Measurements from ENCODE around the gene LAMA3. TPM values are rescaled to one million over a fixed set of nuclear protein-coding genes. Genes with fewer than 3 reads are reported as not detected.

Gene LAMA3
- total RNA-seq, 4 donors from 2014 or later: 14.9 to 81.4 (median 69.3) TPM

DNA sequence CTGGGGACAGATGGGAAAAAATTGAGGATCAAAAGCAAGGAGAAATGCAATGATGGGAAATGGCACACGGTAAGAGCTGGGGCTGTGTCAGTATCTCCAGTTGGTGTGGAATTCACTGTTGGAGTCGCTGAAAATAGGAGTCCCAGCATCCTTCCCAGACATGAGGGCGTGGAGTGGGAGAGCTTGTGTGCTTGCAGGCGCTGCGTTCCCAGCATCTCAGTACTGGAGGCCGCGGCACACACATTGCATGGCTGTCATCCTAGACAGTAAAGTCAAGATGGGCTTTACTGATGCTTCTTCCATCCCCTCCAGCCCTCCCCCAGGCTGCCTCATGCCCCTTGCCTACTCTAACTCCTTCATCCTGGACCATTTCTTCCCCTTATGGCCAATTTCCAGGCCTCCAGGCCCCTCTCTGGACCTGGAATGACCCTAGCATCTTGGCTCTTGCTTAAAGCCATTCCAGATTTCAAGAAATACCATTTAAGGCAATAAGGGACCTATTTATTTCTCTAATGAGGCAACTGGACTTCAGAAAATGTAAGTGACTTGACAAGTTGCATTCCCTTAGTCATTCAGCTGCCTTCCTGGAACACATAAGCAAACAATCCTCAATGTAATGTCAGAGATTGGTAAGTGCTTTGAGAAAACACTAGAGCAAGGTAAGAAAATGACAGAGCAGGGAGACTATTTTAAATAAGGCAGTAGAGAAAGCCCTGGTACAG lies 254.8 kb downstream of the LAMA3 start:
- no peak for DNase-seq
- H3K27ac ChIP-seq: peak overlapping the region in 1 of 4 donors; percentile 35
- TF ChIP-seq, protein P1, sequence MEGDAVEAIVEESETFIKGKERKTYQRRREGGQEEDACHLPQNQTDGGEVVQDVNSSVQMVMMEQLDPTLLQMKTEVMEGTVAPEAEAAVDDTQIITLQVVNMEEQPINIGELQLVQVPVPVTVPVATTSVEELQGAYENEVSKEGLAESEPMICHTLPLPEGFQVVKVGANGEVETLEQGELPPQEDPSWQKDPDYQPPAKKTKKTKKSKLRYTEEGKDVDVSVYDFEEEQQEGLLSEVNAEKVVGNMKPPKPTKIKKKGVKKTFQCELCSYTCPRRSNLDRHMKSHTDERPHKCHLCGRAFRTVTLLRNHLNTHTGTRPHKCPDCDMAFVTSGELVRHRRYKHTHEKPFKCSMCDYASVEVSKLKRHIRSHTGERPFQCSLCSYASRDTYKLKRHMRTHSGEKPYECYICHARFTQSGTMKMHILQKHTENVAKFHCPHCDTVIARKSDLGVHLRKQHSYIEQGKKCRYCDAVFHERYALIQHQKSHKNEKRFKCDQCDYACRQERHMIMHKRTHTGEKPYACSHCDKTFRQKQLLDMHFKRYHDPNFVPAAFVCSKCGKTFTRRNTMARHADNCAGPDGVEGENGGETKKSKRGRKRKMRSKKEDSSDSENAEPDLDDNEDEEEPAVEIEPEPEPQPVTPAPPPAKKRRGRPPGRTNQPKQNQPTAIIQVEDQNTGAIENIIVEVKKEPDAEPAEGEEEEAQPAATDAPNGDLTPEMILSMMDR (IDR thresholded peaks at IDR 0.05): no peak
- no peak for TF ChIP-seq POLR2A (IDR thresholded peaks at IDR 0.05)
- H3K36me3 ChIP-seq: peaks cover 0 to 12% (median 0%) of the 10 kb centered on the region in 3 donors
- H3K4me1 ChIP-seq: no peaks in the 10 kb centered on the region
- no peak overlapping the region for H3K4me3 ChIP-seq
- no peaks in the 10 kb centered on the region for H3K27me3 ChIP-seq
- H3K9me3 ChIP-seq: no peaks in the 10 kb centered on the region

DNA sequence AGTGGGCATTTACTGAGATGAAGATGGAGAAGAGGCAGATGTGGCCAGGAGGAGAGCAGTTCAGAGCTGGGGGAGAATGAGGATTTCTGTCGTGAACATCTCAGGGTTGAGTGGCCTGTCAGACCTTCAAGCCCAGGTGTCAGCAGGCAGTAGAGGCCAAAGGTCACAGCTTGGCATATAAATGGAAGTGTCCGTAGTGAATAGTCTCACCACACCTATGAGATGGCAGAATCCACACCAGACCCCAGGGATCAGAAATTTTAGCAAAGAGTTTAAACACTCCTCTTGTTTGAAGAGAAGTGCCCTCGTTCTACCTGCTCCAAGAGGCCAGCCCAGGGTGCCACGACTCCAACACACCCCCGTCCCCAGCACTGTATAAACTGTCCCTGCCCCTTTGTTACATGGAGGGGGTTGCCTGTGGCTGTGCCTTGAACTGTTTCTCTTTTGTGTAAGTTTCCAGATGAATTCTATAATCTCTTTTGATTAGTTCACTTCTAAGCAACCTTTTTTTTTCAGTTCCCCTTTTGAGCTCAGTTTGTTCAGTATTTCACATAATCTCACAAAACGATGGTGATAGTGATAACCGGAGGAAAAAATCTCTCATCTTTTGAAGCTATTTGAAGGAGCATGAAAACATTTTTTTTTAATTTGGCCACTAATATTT lies 256.3 kb downstream of the LAMA3 start:
- H3K36me3 ChIP-seq: peaks cover 0 to 7% (median 0%) of the 10 kb centered on the region in 3 donors
- no peak overlapping the region for H3K27ac ChIP-seq
- TF ChIP-seq POLR2A (IDR thresholded peaks at IDR 0.05): no peak
- TF ChIP-seq, protein P1 (IDR thresholded peaks at IDR 0.05): no peak
- no peak for DNase-seq
- H3K4me3 ChIP-seq: no peak overlapping the region
- H3K4me1 ChIP-seq: no peaks in the 10 kb centered on the region
- H3K27me3 ChIP-seq: no peaks in the 10 kb centered on the region
- H3K9me3 ChIP-seq: no peaks in the 10 kb centered on the region

DNA sequence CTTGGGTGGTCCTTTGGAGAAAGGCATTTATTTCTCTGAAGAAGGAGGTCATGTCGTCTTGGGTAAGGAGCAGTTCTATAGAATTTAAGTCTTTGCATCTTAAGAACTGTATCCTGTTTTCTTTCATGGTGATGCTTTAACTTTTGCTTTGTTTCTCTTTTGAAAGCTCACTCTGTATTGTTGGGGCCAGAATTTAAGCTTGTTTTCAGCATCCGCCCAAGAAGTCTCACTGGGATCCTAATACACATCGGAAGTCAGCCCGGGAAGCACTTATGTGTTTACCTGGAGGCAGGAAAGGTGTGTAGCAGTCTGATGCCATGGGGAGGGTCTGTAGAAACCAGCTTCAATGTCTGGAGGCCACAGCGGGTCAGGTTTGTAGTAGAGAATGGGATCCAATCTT lies 260.6 kb downstream of the LAMA3 start:
- DNase-seq: no peak
- Histone ChIP-seq H3K4me3 (no peak overlapping the region), H3K36me3 (peaks cover 0 to 6% (median 0%) of the 10 kb centered on the region in 3 donors), H3K27ac (no peak overlapping the region), H3K27me3 (no peaks in the 10 kb centered on the region), H3K4me1 (no peaks in the 10 kb centered on the region), H3K9me3 (no peaks in the 10 kb centered on the region)
- no peak for TF ChIP-seq POLR2A (IDR thresholded peaks at IDR 0.05)
- TF ChIP-seq, protein P1 (IDR thresholded peaks at IDR 0.05): no peak

DNA sequence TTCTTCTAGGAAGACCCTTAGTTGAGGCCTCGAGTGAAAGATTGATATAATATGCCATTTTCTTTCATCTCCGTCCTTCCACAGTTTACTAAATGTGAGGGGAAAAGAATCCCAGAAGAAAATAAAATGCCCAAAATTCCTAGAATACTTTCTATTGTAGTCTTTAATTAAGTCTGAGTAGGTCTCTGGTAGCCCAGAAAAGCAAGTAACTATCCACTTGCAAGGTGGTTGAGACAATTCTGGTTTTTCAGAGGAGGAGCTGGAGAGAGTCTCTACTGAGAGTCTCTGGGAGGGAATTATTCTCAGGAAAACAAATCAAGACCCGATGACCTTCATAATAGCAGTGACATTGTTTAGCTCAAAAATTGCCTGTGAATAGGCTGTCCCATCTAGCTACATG lies 261.4 kb downstream of the LAMA3 start:
- no peak overlapping the region for H3K4me3 ChIP-seq
- TF ChIP-seq POLR2A (IDR thresholded peaks at IDR 0.05): no peak
- TF ChIP-seq, protein P1 (IDR thresholded peaks at IDR 0.05): no peak
- H3K27me3 ChIP-seq: no peaks in the 10 kb centered on the region
- H3K9me3 ChIP-seq: no peaks in the 10 kb centered on the region
- H3K36me3 ChIP-seq: peaks cover 0 to 6% (median 0%) of the 10 kb centered on the region in 3 donors
- H3K27ac ChIP-seq: no peak overlapping the region
- DNase-seq: no peak
- H3K4me1 ChIP-seq: no peaks in the 10 kb centered on the region

DNA sequence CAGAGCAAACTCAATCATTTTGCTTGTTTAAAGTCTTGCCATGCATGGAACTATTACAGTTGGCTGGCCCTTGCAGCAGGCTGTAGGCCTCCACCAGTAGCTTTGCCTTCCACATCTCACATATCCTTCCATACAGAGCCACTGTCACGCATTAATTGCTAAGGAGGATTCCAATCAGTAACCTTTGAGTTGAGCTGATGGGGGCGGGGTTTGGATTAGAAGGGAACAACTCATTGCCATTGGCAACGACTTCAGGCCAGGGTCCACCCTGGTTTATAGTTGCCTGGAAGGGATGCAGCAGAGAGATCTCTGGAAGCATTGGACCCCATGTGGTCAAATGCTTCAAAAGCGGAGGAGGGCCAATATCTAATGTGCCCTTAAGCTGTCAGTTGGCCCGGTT lies 262.0 kb downstream of the LAMA3 start:
- TF ChIP-seq POLR2A (IDR thresholded peaks at IDR 0.05): no peak
- TF ChIP-seq, protein P1 (IDR thresholded peaks at IDR 0.05): no peak
- Histone ChIP-seq H3K4me3 (no peak overlapping the region), H3K27ac (no peak overlapping the region), H3K27me3 (no peaks in the 10 kb centered on the region), H3K4me1 (no peaks in the 10 kb centered on the region), H3K36me3 (peaks cover 0 to 6% (median 0%) of the 10 kb centered on the region in 3 donors), H3K9me3 (no peaks in the 10 kb centered on the region)
- DNase-seq: no peak

All from Peyer's patch (tissue), 4 donors.